ENCODE results near the gene OR9I1. TPM values are rescaled to one million over a fixed set of nuclear protein-coding genes. Genes with fewer than 3 reads are reported as not detected.

Gene OR9I1
- total RNA-seq, 1 donor from 2014 or later, result not detected

Other genes with a start within 250 kb of the OR9I1 start
- not detected for gene OR9Q1, start 101.6 kb downstream of the OR9I1 start, total RNA-seq
- not detected for gene OR6Q1, start 94.6 kb downstream of the OR9I1 start, total RNA-seq
- not detected for gene OR9Q2, start 63.5 kb upstream of the OR9I1 start, total RNA-seq
- not detected for gene OR1S2, start 78.6 kb upstream of the OR9I1 start, total RNA-seq
- gene OR1S1, start 87.2 kb upstream of the OR9I1 start, total RNA-seq, result not detected
- not detected for gene OR10Q1, start 103.4 kb upstream of the OR9I1 start, total RNA-seq
- not detected for gene OR10W1, start 142.7 kb upstream of the OR9I1 start, total RNA-seq
- gene OR5B17, start 233.5 kb upstream of the OR9I1 start, total RNA-seq, result not detected

Data from left ventricle myocardium superior (tissue), 1 donor.